ENCODE results near the gene SLC41A2. TPM values are rescaled to one million over a fixed set of nuclear protein-coding genes. Genes with fewer than 3 reads are reported as not detected.

Gene SLC41A2
- total RNA-seq, 1 donor from 2014 or later: 19.2 TPM

GRCh38 chr12:104930388-104931326, 27.4 kb downstream of the SLC41A2 start:
- no peak for DNase-seq

GRCh38 chr12:104929977-104930376, 28.1 kb downstream of the SLC41A2 start:
- DNase-seq: no peak

- DNase-seq: no peak
These were observed 28.7 kb downstream of the SLC41A2 start for GRCh38 chr12:104929368-104929767.

- DNase-seq: no peak
These were observed 29.9 kb downstream of the SLC41A2 start for GRCh38 chr12:104928036-104928745.

- DNase-seq: no peak
These were observed 32.6 kb downstream of the SLC41A2 start for GRCh38 chr12:104925501-104925900.

GRCh38 chr12:104921340-104921739, 36.8 kb downstream of the SLC41A2 start:
- DNase-seq: no peak

GRCh38 chr12:104911942-104912341, 46.1 kb downstream of the SLC41A2 start:
- DNase-seq: no peak

- no peak for DNase-seq
These were observed 47.8 kb downstream of the SLC41A2 start for GRCh38 chr12:104910196-104910840.

- DNase-seq: no peak
These were observed 48.3 kb downstream of the SLC41A2 start for GRCh38 chr12:104909761-104910160.

Other genes with a start within 250 kb of the SLC41A2 start
- 5.4 TPM for gene NOPCHAP1, start 28.0 kb upstream of the SLC41A2 start, total RNA-seq
- 11.9 TPM for gene ALDH1L2, start 126.2 kb upstream of the SLC41A2 start, total RNA-seq
- 96.8 TPM for gene WASHC4, start 149.4 kb upstream of the SLC41A2 start, total RNA-seq

Measured in tongue (tissue), 2 donors.